ENCODE results near the gene ARHGEF37.

The ARHGEF37 gene

GRCh38 chr5:149680810-149681221 lies 99.5 kb downstream of the ARHGEF37 start:
- no peak for DNase-seq

- DNase-seq, result no peak
Observed at GRCh38 chr5:149681252-149681651, 100.0 kb downstream of the ARHGEF37 start.

GRCh38 chr5:149681922-149682321 lies 100.6 kb downstream of the ARHGEF37 start:
- no peak for DNase-seq

- no peak for DNase-seq
Observed at GRCh38 chr5:149682532-149683075, 101.3 kb downstream of the ARHGEF37 start.

GRCh38 chr5:149683964-149684363 lies 102.7 kb downstream of the ARHGEF37 start:
- DNase-seq, result no peak

- no peak for DNase-seq
Observed at GRCh38 chr5:149684371-149684770, 103.1 kb downstream of the ARHGEF37 start.
